IPS DF 6.9 (cell line): ENCODE data around the gene PPP1R13L.

Experiments
- DNase-seq: peaks from one replicate; pipeline ENCODE4 v3.0.0-alpha.2; 2013; ENCODE audit warnings: low read depth, low spot score
- H3K27ac ChIP-seq: one replicate; pipeline ENCODE4 v1.5.1; 2013; ENCODE audit warnings: low read length, control low read depth
- H3K27me3 ChIP-seq: 2 replicates; pipeline ENCODE4 v1.6.1; 2013; ENCODE audit warnings: mild to moderate bottlenecking, low read length; ENCODE audit not compliant: control insufficient read depth, insufficient read depth
- H3K36me3 ChIP-seq: 2 replicates; pipeline ENCODE4 v1.6.1; 2013; ENCODE audit warnings: low read length; ENCODE audit not compliant: control insufficient read depth, insufficient read depth
- H3K4me1 ChIP-seq: 2 replicates; pipeline ENCODE4 v1.6.1; 2013; ENCODE audit warnings: low read length; ENCODE audit not compliant: control insufficient read depth, insufficient read depth
- H3K4me3 ChIP-seq: 2 replicates; pipeline ENCODE4 v1.5.1; 2013; ENCODE audit warnings: mild to moderate bottlenecking, low read length
- H3K9me3 ChIP-seq: 2 replicates; pipeline ENCODE4 v1.6.1; 2013; ENCODE audit warnings: low read length, inconsistent platforms; ENCODE audit not compliant: control insufficient read depth, insufficient read depth
- WGBS: extraction: QIAGEN DNeasy Blood & Tissue Kit; methylation state at CpG from one replicate; pipeline ENCODE4 v1.1.7; 2013; ENCODE audit warnings: mixed read lengths, missing lambda C conversion rate; ENCODE audit not compliant: insufficient read length, insufficient coverage; 5-methylcytosine and 5-hydroxymethylcytosine counted together

The PPP1R13L gene

GRCh38 chr19:45444318-45445041 lies 39.6 kb upstream of the PPP1R13L start:
- H3K27me3 ChIP-seq, result no peaks in the 10 kb centered on the region
- no peaks in the 10 kb centered on the region for H3K9me3 ChIP-seq
- H3K4me3 ChIP-seq, result peak overlapping the region; percentile 46; the same call in 1 of the 2 replicates
- WGBS, result no CpG with 5 or more reads among the region's 47 CpGs
- no peak for DNase-seq
- no peak overlapping the region for H3K27ac ChIP-seq
- H3K36me3 ChIP-seq, result no peaks in the 10 kb centered on the region
- peaks cover 6% of the 10 kb centered on the region for H3K4me1 ChIP-seq

DNA sequence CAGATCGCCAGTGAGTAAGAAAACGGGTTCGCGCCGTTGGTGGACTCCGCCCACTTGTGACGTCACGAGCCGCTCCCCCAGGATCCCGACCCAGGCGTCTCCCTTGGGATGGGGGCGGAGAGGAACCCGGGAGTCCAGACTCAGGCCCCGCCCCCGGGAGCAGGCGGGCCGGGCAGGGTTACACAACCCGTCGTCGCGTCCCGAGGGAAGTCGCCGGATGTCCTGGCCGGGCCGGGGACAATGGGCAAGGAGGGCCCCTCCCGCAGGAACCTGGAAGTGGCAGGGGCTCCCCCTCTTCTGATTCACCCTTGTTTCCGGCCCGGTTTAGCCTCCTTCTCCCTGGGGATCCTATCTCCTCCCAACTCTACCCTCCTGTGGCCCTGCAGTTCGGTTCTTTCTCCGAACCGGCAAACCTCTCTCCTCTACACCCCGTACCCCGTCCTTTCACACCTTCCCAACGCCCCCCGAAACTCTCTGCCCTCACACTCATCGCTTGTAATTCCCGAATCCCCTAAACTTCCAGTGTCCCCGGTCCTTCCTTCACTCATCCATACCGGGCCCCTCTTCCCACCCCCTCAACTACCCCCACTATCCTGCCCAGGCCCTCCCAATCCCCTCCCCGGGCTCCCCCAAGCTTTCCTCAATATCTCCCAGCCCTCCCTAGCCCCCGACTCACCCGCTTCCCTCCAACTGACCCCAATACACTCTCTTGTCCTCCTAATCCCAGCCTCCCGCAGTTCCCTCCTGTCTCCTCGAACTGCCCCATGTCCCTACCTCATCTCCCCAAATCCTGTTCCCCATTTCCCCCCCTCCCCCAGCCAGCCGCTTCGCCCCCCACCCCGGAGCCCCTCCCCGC lies 38.8 kb upstream of the PPP1R13L start:
- Histone ChIP-seq H3K4me3 (peak overlapping the region; percentile 46; the same call in 1 of the 2 replicates), H3K9me3 (no peaks in the 10 kb centered on the region), H3K27ac (no peak overlapping the region), H3K36me3 (no peaks in the 10 kb centered on the region), H3K27me3 (no peaks in the 10 kb centered on the region), H3K4me1 (peaks cover 6% of the 10 kb centered on the region)
- WGBS, result no CpG with 5 or more reads among the region's 49 CpGs
- peak; percentile 90 for DNase-seq

- no peak for DNase-seq
- H3K27me3 ChIP-seq, result no peaks in the 10 kb centered on the region
- H3K4me3 ChIP-seq, result peak overlapping the region; percentile 3; the same call in 1 of the 2 replicates
- WGBS, result no CpG with 5 or more reads among the region's 15 CpGs
- H3K36me3 ChIP-seq, result no peaks in the 10 kb centered on the region
- H3K4me1 ChIP-seq, result peaks cover 6% of the 10 kb centered on the region
- no peak overlapping the region for H3K27ac ChIP-seq
- no peaks in the 10 kb centered on the region for H3K9me3 ChIP-seq
Observed at GRCh38 chr19:45442778-45443461, 38.1 kb upstream of the PPP1R13L start.

DNA sequence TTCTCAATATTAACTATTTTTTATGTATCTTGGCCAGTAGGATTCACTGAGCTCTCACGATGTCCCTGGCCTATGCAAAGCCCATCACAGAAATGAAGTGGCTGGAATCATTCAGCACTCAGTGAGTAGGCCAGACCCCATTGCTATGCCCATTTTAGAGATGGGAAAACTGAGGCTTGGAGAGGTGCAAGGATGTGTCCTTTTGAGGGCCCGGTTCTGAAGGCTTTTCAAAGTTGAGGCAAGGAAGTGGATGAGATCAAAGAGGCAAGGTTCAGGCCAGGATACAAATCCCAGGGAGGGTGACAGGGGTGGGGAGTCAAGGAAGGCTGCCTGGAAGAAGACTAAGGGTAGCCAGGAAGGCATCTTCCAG lies 37.5 kb upstream of the PPP1R13L start:
- Histone ChIP-seq H3K36me3 (no peaks in the 10 kb centered on the region), H3K27ac (no peak overlapping the region), H3K4me3 (no peak overlapping the region), H3K27me3 (no peaks in the 10 kb centered on the region), H3K4me1 (peaks cover 6% of the 10 kb centered on the region), H3K9me3 (no peaks in the 10 kb centered on the region)
- no CpG with 5 or more reads among the region's 2 CpGs for WGBS
- DNase-seq, result no peak

DNA sequence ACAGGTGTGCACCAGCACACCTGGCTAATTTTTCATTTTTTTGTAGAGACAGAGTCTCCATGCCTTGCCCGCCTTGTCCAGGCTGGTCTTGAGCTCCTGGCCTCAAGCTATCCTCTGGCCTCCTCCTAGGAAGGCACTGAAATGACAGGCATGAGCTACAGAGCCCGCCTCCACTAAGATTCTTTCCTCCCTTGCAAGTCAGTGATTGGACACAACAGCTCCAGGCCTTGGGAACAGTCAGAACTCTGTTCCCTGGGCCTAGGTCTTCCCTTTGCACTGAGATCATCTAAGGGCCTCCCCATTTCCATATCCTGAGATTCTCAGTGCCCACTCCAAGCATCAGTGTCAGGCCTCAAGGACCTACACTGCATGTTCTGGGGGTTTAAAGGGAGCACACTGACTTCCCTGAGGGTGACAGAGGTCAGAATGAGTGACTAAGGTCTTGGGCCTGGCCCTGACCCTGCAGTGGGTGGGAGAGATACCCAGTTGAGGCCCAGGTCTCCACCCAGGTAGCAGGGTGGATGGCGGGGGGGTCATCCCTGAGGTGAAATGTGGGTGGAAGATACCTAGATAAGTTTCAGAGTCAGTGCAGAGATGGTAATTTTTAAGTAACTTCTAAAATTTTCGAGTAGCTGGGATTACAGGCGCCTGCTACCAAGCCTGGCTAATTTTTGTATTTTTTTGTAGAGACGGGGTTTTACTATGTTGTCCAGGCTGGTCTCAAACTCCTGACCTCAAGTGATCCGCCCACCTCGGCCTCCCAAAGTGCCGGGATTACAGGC lies 36.2 kb upstream of the PPP1R13L start:
- Histone ChIP-seq H3K4me1 (peaks cover 6% of the 10 kb centered on the region), H3K36me3 (no peaks in the 10 kb centered on the region), H3K27ac (no peak overlapping the region), H3K4me3 (no peak overlapping the region), H3K9me3 (no peaks in the 10 kb centered on the region), H3K27me3 (no peaks in the 10 kb centered on the region)
- WGBS, result no CpG with 5 or more reads among the region's 9 CpGs
- no peak for DNase-seq

DNA sequence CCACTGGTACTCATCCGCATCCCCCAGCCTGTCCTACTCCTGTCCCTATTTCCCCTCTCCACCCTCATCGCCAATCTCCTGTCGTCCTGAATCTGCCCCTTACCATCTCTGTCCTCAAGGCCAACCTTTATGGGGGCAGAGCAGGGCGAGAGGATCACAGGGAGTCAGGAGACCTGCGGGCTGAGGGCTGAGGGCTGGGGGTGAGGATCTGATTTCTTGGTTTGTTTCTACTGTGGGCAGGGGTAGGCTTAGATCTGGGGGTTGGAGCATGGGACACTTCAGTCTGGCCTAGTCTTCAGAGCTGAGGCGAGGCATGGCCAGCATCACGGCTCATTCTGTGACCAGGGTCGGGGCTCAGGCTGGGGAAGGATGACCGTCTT lies 35.4 kb upstream of the PPP1R13L start:
- Histone ChIP-seq H3K36me3 (no peaks in the 10 kb centered on the region), H3K4me3 (peak overlapping the region; percentile 68; the same call in 1 of the 2 replicates), H3K9me3 (no peaks in the 10 kb centered on the region), H3K27ac (no peak overlapping the region), H3K4me1 (peaks cover 6% of the 10 kb centered on the region), H3K27me3 (no peaks in the 10 kb centered on the region)
- DNase-seq, result no peak
- no CpG with 5 or more reads among the region's 9 CpGs for WGBS

- H3K27ac ChIP-seq, result no peak overlapping the region
- H3K36me3 ChIP-seq, result no peaks in the 10 kb centered on the region
- H3K4me3 ChIP-seq, result peak overlapping the region; percentile 68; the same call in 1 of the 2 replicates
- H3K27me3 ChIP-seq, result no peaks in the 10 kb centered on the region
- no peak for DNase-seq
- H3K9me3 ChIP-seq, result no peaks in the 10 kb centered on the region
- WGBS, result no CpG with 5 or more reads among the region's 78 CpGs
- peaks cover 6% of the 10 kb centered on the region for H3K4me1 ChIP-seq
Observed at GRCh38 chr19:45439569-45440258, 34.8 kb upstream of the PPP1R13L start.

DNA sequence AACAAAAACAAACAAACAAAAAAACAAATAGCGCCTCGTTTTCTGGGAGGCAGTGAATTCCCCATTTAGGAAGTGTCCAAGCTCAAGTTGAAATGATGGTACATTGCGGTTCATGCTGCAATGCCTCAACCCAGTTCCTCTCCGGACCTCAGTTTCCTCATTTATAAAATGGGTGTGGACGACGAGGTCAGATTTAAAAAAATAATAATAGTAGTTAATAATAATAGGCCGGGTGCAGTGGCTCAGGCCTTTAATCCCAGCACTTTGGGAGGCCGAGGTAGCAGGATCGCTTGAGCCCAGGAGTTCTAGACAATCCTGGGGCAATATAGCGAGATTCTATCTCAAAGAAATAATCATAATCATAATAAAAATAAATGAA lies 34.3 kb upstream of the PPP1R13L start:
- Histone ChIP-seq H3K27me3 (no peaks in the 10 kb centered on the region), H3K9me3 (no peaks in the 10 kb centered on the region), H3K4me1 (peaks cover 6% of the 10 kb centered on the region), H3K4me3 (no peak overlapping the region), H3K27ac (no peak overlapping the region), H3K36me3 (no peaks in the 10 kb centered on the region)
- WGBS, result no CpG with 5 or more reads among the region's 10 CpGs
- no peak for DNase-seq

DNA sequence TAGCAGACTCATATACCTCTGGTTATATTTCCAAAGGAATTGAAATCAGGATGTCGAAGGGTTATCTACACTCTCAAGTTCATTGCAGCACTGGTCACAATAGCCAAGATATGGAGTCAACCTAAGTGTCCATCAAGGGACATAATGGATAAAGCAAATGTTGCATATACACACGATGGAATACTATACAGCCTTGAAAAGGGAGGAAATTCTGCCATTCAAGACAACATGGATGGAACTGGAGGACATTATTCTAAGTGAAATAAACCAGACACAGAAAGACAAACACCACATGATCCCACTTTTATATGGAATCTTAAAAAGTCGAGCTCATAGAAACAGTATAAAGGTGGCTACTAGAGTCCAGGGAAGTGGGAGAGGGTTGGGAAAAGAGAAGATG lies 32.5 kb upstream of the PPP1R13L start:
- Histone ChIP-seq H3K4me1 (peaks cover 3% of the 10 kb centered on the region), H3K27me3 (no peaks in the 10 kb centered on the region), H3K9me3 (no peaks in the 10 kb centered on the region), H3K36me3 (no peaks in the 10 kb centered on the region), H3K27ac (no peak overlapping the region), H3K4me3 (no peak overlapping the region)
- WGBS, result no CpG with 5 or more reads among the region's 3 CpGs
- DNase-seq, result no peak
